Measurements from ENCODE around the gene ARHGAP10. TPM values are rescaled to one million over a fixed set of nuclear protein-coding genes. Genes with fewer than 3 reads are reported as not detected.
A peak's percentile ranks its signal among the peaks of the same experiment; 100 is the strongest.

ARHGAP10 gene
- total RNA-seq, 1 donor from 2014 or later, result 8.3 TPM

DNA sequence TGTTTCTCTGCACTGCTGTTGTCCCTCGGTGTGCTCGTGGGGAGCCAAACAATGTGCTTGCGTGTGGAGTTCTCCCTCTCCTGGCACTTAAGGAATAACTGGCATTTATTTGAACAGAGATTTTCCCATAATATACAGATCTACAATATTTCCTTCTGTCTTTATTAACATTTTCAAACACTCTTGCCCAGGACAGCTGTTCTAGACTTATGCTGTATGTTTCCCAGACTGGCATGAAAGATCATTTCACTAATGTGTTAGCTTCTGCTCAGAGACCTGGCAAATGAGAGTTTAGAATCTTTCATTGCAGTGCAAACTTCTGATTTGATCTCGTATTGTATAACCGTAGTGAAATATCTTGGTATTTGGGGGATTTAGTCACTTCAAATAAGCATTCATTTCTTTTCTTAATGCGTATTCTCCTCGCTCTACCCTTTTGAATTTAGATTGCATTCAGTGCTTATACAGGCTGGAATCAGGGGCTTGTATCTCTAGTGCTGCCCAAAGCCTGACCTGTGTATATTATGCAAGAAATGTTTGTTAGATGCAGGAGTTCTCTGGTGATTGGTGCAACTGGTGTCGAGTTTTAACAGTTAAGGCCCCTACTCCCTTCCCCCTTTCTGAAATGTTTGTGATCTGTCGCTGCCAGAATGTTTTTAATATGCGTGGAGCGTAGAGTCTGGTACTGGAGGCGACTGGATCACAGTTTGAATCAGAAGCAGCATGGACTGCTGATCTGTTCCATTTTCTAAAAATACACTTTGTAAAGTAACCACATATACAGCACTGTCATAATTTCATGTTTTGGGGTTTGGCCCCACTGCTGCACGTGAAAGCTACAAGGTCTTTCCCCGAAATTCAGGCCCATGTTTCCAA, 326.3 kb downstream of the ARHGAP10 start:
- H3K4me3 Mint-ChIP-seq, result no peak overlapping the region
- H3K27me3 Mint-ChIP-seq, result no peaks in the 10 kb centered on the region
- peaks cover 60% of the 10 kb centered on the region for H3K4me1 Mint-ChIP-seq
- H3K9me3 Mint-ChIP-seq, result no peaks in the 10 kb centered on the region
- intact Hi-C loops (cut with micrococcal nuclease), result loop anchor here (5.0 kb wide), 1 partner anchor 384 kb away; the partner anchor contains the start of gene NR3C2
- DNase-seq, result no peak
- H3K27ac Mint-ChIP-seq, result no peak overlapping the region
- peaks cover 3% of the 10 kb centered on the region for H3K36me3 Mint-ChIP-seq (ENCODE audit: low read depth)

DNA sequence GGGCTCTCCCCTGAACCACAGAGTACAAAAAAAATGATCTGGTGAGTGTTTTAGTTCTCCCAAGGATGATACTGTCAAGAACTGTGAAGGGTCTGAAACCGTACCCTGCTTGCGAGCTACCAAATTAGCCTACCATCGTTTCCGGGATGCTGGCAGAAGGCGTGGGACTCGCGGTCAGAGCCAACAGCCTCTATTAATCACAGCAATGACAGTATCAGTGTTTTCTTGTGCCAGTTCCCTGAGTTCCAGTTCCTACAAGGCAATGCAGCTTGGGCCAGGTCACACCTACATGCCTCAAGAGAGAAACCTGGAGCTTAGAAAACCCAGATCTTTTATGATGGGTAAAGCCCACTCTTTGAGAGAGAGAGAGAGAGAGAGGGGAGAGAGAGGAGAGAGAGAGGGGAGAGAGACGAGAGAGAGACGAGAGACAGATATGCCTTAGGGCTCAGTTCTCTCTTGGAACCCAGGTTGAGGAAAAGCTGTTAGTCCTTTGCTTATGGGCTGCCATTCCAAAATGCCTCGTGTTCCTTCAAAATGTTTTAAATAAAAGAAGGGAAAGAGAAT, 327.8 kb downstream of the ARHGAP10 start:
- peaks cover 4% of the 10 kb centered on the region for H3K36me3 Mint-ChIP-seq (ENCODE audit: low read depth)
- no peaks in the 10 kb centered on the region for H3K27me3 Mint-ChIP-seq
- peak overlapping the region; percentile 69 for H3K4me3 Mint-ChIP-seq
- peak overlapping the region; percentile 59 for H3K27ac Mint-ChIP-seq
- H3K4me1 Mint-ChIP-seq, result peaks cover 47% of the 10 kb centered on the region
- H3K9me3 Mint-ChIP-seq, result no peaks in the 10 kb centered on the region
- intact Hi-C loops (cut with micrococcal nuclease), result loop anchor here (5.0 kb wide), 1 partner anchor 383 kb away; the partner anchor contains the start of gene NR3C2
- no peak for DNase-seq

DNA sequence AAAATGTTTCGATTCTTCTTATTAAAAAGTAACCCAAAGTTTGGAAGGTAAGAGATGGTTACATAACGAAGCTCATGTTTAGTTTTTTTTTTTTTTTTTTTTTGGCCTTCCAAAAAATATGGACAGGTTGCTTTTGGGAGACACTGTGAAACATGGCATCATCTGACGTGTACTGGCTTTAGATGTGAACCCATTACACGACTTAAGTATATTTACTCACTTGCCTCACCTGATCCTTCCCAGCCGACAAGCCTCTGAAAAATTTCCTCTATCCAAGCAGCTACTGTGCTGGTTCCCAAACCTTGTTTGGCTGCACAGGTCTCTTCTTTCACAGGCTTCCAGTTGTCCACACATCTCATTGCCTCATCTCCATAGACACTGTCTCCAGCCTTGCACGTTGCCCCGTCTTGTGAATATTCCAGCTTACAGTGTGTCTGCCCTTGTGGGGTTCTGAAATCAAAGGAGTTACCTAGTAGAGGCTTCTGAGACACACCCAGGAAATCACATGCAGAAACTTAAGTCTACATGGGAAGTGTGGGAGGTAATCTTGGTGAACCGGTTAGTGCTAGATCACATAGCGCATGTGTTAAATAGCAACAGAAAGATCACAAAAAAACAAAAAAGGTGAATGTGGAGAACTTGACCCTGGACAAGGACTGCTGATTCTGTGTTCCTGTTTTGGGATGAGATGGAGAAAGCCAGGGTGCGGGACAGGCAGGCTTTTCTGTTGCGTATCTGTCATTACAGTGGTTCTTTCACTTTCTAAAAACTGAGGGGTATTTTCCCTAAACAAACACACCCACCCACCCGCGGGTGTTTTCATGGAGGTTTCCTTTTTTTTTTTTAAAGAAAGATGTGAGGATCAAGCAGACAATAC, 328.6 kb downstream of the ARHGAP10 start:
- Mint-ChIP-seq H3K36me3 (ENCODE audit: low read depth) (peaks cover 4% of the 10 kb centered on the region), H3K4me3 (peak overlapping the region; percentile 70), H3K27me3 (no peaks in the 10 kb centered on the region), H3K9me3 (no peaks in the 10 kb centered on the region), H3K4me1 (peaks cover 47% of the 10 kb centered on the region), H3K27ac (peak overlapping the region; percentile 80)
- peak; percentile 79 for DNase-seq
- intact Hi-C loops (cut with micrococcal nuclease), result no loop called here

DNA sequence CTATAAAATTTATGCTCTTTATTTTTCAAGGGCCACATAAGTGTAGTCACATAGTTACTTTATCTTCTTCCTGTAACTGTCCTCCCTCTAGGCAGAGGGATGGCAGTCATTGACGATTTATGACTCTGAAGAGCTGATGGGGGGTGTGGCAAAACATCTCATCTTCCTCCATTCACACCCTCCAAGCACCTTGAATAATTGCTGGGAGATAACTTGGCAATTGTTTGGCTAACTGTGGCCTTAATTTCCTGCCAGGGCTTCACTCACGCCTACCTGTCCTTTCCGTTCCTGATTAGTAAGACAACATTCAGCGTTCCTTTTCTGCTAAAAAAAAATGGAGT, 329.2 kb downstream of the ARHGAP10 start:
- Mint-ChIP-seq H3K4me3 (peak overlapping the region; percentile 70), H3K27ac (no peak overlapping the region), H3K27me3 (no peaks in the 10 kb centered on the region), H3K9me3 (no peaks in the 10 kb centered on the region), H3K36me3 (ENCODE audit: low read depth) (peaks cover 4% of the 10 kb centered on the region), H3K4me1 (peaks cover 42% of the 10 kb centered on the region)
- DNase-seq, result no peak
- intact Hi-C loops (cut with micrococcal nuclease), result no loop called here

DNA sequence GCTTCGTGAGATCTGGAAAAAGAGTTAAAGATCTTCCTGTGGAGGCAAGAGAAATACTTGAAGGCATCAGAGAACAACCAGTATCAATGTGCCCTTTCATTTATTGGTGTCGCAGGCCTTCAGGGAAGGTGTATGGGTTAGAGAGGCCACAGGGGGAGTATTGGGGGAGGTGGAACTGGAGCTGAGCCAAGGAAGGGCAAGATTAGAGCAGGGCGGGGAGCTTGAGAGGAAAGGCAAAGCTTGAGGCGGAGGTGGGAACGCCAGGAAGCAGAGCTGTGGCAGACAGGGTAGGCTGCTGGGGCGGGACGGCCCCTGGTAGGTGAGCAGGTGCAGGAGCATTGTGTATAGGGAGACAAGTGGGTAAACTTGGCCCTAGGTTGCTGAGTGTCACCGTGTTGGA, 329.9 kb downstream of the ARHGAP10 start:
- Mint-ChIP-seq H3K4me1 (peaks cover 38% of the 10 kb centered on the region), H3K4me3 (no peak overlapping the region), H3K9me3 (no peaks in the 10 kb centered on the region), H3K27me3 (no peaks in the 10 kb centered on the region), H3K27ac (peak overlapping the region; percentile 39), H3K36me3 (ENCODE audit: low read depth) (peaks cover 4% of the 10 kb centered on the region)
- no peak for DNase-seq
- intact Hi-C loops (cut with micrococcal nuclease), result no loop called here

DNA sequence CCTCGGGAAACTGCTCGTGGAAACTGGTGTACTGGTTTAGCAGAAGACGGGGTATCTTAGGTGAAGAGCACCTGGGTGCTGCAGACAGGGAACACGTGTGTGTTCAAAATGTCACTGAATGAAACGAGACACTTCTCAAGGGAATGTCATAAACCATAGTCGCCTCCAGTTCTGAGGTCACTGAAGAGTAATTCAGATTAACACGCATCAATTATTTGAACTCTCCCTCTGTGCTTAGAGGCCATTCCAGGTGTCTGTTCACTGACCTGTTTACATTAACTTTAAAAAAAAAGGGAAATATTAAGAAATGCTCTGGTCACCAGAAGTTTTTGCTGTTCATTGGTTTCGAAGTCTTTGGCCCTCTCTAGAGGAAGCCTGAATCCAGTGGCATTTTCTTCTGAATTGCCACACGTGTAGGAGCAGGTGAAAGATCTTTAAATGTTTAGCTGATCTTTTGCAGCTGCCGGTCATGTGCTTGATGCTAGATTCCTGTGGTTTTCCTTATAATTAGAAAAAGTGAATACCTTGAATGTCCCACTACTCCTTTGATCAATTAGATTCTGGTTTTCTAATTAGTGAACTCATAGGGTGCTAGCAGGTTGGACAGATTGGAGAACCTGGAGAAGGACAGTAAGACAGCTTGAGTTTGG, 330.5 kb downstream of the ARHGAP10 start:
- intact Hi-C loops (cut with micrococcal nuclease), result no loop called here
- H3K36me3 Mint-ChIP-seq (ENCODE audit: low read depth), result peaks cover 4% of the 10 kb centered on the region
- H3K9me3 Mint-ChIP-seq, result no peaks in the 10 kb centered on the region
- H3K4me1 Mint-ChIP-seq, result peaks cover 32% of the 10 kb centered on the region
- H3K4me3 Mint-ChIP-seq, result no peak overlapping the region
- no peak overlapping the region for H3K27ac Mint-ChIP-seq
- DNase-seq, result no peak
- H3K27me3 Mint-ChIP-seq, result no peaks in the 10 kb centered on the region

DNA sequence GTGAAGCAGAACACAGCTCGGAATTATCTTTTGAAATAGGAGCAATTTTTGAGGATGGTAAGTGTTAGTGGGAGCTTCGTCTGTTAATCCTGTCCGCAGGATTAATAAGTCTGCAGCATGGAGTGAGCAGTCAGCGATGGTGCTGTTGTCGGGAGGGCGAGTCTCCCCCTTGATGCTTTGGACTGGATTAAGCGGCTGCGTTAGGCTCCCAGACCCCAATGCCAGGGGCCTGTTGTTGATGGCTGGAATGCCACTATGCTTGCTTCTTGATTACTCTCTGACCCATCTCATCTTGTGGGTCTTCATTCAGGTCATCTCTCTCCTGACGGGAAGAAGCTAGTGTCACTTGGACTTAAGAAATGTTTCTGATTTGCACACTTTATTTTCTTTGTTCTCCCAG, 332.6 kb downstream of the ARHGAP10 start:
- Mint-ChIP-seq H3K27ac (no peak overlapping the region), H3K27me3 (no peaks in the 10 kb centered on the region), H3K4me1 (peaks cover 18% of the 10 kb centered on the region), H3K9me3 (no peaks in the 10 kb centered on the region), H3K4me3 (no peak overlapping the region), H3K36me3 (ENCODE audit: low read depth) (peaks cover 4% of the 10 kb centered on the region)
- no peak for DNase-seq
- intact Hi-C loops (cut with micrococcal nuclease), result no loop called here

DNA sequence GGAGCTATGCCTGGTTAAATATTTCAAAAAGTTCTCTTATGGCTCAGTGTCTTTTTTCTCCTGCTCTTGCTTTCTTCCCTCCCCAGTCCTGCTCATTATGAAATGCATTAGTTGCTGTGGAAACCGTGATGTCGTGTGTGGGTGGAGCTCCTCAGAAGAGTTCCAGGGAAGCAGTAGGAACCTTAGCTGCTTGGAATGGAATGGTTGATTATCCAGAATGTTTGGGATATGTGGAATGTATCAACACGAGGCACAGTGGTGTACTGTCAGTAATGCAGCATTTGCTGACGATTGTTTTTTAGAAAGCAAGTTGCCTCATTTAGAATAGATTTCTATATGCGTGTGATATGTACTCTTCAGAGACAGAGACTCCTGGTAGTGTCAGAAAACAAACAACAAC, 333.2 kb downstream of the ARHGAP10 start:
- H3K4me1 Mint-ChIP-seq, result peaks cover 15% of the 10 kb centered on the region
- no peak overlapping the region for H3K27ac Mint-ChIP-seq
- H3K36me3 Mint-ChIP-seq (ENCODE audit: low read depth), result peaks cover 4% of the 10 kb centered on the region
- no peaks in the 10 kb centered on the region for H3K9me3 Mint-ChIP-seq
- DNase-seq, result no peak
- H3K27me3 Mint-ChIP-seq, result no peaks in the 10 kb centered on the region
- intact Hi-C loops (cut with micrococcal nuclease), result no loop called here
- H3K4me3 Mint-ChIP-seq, result no peak overlapping the region

DNA sequence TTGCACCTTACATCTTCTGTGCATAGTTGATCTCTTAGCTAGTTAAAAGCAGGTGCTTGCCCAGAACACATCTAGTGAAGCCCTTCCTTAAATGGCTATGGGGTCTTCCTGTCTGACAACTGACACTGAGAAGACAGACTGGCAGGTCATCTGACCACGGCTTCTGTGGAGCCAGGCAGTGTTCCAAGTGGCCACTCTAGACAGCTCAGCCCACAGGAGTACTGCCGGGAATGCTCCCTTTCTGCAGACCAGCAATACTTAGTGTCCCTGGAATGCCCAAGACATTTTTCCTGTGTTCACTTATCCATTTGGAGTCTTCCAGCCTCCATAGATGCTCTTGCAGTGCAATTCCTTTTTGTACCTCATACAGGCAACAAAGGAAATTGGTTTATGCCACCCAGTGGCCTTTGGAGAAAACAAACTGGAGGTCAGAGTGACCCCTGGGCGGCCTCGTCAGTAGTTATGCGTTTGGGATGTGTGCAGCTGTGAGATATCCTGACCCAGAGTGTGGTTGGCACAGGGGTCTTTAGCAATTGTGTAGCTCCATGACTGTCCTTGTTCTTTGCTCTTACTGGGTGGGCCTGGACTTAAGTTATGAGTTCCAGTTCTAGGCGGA, 335.5 kb downstream of the ARHGAP10 start:
- H3K4me3 Mint-ChIP-seq, result no peak overlapping the region
- no peaks in the 10 kb centered on the region for H3K9me3 Mint-ChIP-seq
- H3K27ac Mint-ChIP-seq, result no peak overlapping the region
- intact Hi-C loops (cut with micrococcal nuclease), result no loop called here
- no peaks in the 10 kb centered on the region for H3K27me3 Mint-ChIP-seq
- H3K4me1 Mint-ChIP-seq, result no peaks in the 10 kb centered on the region
- H3K36me3 Mint-ChIP-seq (ENCODE audit: low read depth), result peaks cover 1% of the 10 kb centered on the region
- DNase-seq, result no peak

DNA sequence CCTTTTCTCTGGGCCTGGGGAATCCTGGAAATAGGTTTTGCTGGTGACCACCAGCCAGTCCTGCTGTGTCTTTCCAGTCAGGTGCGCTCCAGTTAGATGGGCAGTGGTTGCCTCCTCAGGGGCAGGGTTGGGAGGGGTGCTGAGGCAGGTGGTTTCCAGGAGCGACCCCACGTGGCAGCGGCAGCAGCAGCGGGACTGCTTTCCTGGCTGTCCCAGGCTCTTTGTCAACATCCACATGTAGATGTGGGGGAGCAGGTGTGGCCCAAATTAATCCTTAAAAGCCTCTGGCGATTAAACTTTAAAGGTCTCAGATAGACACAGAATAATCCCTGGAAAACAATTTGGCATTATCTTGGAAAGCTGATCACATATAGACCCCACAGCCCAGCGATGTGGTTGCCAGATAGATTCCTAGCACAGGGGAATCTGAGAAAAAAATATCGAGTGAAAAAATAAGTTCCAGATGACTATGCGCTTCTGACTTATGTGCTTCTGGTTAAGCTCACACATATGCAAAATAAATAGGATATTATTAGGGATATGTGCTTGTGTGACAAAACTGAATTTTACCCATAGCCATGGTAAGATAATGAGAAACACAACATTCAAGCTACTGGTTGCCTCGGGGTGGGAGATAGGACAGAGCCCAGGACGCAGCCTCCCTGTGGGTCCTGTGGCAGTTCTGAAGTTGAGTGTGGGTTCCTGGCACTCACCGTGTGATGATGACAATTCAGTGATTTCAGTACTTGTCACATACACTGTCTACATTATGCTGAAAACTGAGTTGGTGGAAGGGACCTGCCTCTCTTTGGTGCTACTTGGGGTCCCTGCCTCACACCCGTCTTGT, 336.4 kb downstream of the ARHGAP10 start:
- H3K36me3 Mint-ChIP-seq (ENCODE audit: low read depth), result peaks cover 8% of the 10 kb centered on the region
- no peak for DNase-seq
- intact Hi-C loops (cut with micrococcal nuclease), result no loop called here

DNA sequence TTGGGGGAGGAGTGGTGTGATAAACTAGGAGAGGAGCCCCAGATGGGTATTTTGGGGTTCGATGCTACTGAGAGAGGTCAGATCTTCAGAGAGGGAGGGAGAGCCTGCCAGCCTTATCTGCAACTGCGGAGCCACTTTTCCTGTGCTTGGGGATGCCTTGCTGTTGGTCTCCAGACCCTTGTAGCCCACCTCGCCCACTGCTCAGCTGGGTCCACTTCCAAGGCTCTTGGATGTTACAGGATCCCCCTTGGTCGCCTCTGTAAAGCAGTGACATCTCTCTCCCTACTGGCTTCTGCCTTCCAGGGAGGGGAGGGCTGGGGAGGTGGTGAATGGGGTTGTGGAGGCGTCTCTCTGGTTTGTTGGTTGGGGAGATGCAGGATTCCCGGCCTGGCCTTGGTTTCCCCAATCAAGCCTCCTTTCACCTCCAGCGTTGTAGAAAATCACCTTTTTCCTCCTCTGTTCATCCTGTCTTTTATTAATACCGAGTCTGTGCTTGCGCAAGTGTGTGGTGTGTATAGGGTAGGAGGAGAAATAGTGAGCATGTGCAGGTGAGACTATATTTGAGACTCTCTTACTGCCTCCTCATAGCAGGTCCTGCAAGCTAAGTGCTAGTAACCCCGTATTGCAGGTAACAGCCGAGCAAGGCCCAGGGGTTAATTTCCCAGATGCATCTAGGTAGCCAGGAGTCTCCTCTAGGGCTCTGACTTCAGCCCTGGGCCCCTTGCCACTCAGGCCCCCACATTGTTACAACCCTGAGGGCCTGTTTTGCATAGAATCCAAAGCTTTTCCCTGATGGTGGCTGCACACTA, 337.4 kb downstream of the ARHGAP10 start:
- H3K27ac Mint-ChIP-seq, result no peak overlapping the region
- peaks cover 8% of the 10 kb centered on the region for H3K9me3 Mint-ChIP-seq
- intact Hi-C loops (cut with micrococcal nuclease), result no loop called here
- H3K4me1 Mint-ChIP-seq, result no peaks in the 10 kb centered on the region
- H3K36me3 Mint-ChIP-seq (ENCODE audit: low read depth), result peaks cover 11% of the 10 kb centered on the region
- no peaks in the 10 kb centered on the region for H3K27me3 Mint-ChIP-seq
- no peak for DNase-seq
- no peak overlapping the region for H3K4me3 Mint-ChIP-seq

More for the DNA sequence above, 336.4 kb downstream of the ARHGAP10 start:
- no peaks in the 10 kb centered on the region for H3K4me1 Mint-ChIP-seq
- H3K27me3 Mint-ChIP-seq, result no peaks in the 10 kb centered on the region
- no peak overlapping the region for H3K27ac Mint-ChIP-seq
- peaks cover 6% of the 10 kb centered on the region for H3K9me3 Mint-ChIP-seq
- no peak overlapping the region for H3K4me3 Mint-ChIP-seq

DNA sequence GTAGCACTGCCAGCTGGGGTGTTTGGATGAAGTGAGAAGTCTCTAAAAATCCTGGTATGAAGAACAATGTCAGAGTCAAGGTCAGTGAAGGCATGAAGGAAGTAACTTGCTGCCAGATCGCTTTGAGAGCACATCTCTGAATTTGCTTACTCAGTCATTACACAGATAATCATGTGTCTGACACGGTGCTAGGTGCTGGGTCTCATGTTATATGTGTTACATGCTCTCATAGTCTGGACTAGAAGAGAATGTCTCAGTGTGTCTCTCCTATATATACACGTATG, 337.9 kb downstream of the ARHGAP10 start:
- intact Hi-C loops (cut with micrococcal nuclease), result no loop called here
- Mint-ChIP-seq H3K4me3 (no peak overlapping the region), H3K4me1 (no peaks in the 10 kb centered on the region), H3K36me3 (ENCODE audit: low read depth) (peaks cover 13% of the 10 kb centered on the region), H3K9me3 (peaks cover 11% of the 10 kb centered on the region), H3K27me3 (no peaks in the 10 kb centered on the region), H3K27ac (no peak overlapping the region)
- no peak for DNase-seq
